ENCODE results near the gene IL16.

DNA sequence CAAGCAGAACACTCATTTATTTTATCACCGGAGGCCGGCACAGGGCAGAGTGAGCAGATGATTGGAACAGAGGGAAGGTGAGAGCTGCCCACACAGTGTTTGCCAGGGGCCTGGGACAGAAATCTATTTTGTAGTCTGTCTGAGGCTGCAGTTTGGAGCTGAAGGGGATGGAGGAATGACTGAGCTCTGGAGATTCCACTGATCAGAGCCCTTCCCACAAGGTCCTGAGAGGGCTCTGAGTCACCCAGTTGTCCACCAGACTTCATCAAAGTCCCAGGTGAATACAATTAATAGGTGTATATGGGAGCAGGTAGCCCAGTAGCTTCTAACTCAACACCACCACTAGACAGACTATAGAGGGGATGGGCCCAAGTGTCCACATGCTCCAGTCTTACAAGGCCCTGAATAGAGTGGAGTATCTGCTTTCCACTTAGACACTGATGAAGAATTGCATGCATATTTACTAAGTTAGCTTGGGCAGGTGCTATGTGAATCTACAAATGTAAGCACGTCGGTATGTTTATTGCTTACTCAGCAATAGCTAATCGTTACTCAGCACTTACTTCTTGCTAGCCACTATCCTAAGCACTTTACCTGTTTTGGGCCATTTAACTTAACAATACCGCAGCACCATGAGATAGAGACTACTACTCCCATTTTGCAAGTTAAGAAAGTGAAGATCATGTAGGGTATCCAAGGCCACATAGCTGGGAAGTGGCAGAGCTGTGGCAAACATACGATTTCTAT is 130.0 kb downstream of the IL16 start:
- no peak for TF ChIP-seq CTCF (IDR thresholded peaks at IDR 0.05)
- TF ChIP-seq POLR2A (IDR thresholded peaks at IDR 0.05): no peak
